Measurements from ENCODE around the gene SAMD10. TPM values are rescaled to one million over a fixed set of nuclear protein-coding genes. Genes with fewer than 3 reads are reported as not detected.

Gene SAMD10
- total and polyA plus RNA-seq, 10 of the 15 experiments (the other 5 are each of a cell fraction or from before 2014, with no cell fraction given) = 1.3 to 51.4 (median 17.9) TPM

- ChIA-PET RAD21 (ENCODE audit: unreplicated experiment) (interaction anchor here (0.6 to 2.2 kb wide), 6 partner anchors 16 to 105 kb away, joined by 3 to 10 read pairs (median 6); partner anchors contain the start of genes PRPF6 and TCEA2), POLR2A (interaction anchor here (1.7 to 2.4 kb wide), 2 partner anchors 11 to 23 kb away, joined by 5 to 11 read pairs; partner anchors contain the start of gene PRPF6), SMC1A (ENCODE audit: uncharacterized antibody, unreplicated experiment) (no interaction called here), CTCF (interaction anchor here (0.7 to 1.8 kb wide), 3 partner anchors 15 to 99 kb away, joined by 3 to 12 read pairs (median 4); no protein-coding TSS in a partner anchor)
- H2AFZ ChIP-seq (ENCODE audit: control insufficient read depth, low read depth, low read length) = peak overlapping the region; percentile 58
- 22% methylated on average over 12 of the region's 13 CpGs for WGBS (ENCODE audit: insufficient coverage, insufficient replicate concordance, low lambda C conversion rate, missing lambda C conversion rate)
- H3K4me3 ChIP-seq = no peak overlapping the region; the same call in 1 of the 2 replicates
- no peaks in the 10 kb centered on the region for H3K27me3 ChIP-seq (replicated peaks in 1 of 2; ENCODE audit: control insufficient read depth in 2 of 2, insufficient read depth in 2 of 2, low read length in 1 of 2)
- in situ Hi-C loops (cut with MboI) (no loop called here), intact Hi-C loops (cut with micrococcal nuclease; ENCODE audit: unreplicated experiment) (loop anchor here (2.0 to 5.0 kb wide), 3 partner anchors 15 to 251 kb away; partner anchors contain the start of gene ARFRP1)
- ATAC-seq (no peak), FAIRE-seq (no peak), DNase-seq (ENCODE audit: low read depth, low spot score) (no peak)
- peaks cover 0 to 4% of the 10 kb centered on the region in 2 experiments; a peak in 2 of 4 replicates for H3K36me3 ChIP-seq (ENCODE audit: control insufficient read depth in 2 of 2, insufficient read depth in 2 of 2, low read length in 1 of 2)
- no peaks in the 10 kb centered on the region for H4K20me1 ChIP-seq (ENCODE audit: control insufficient read depth, insufficient read depth)
- H3K79me2 ChIP-seq (ENCODE audit: control insufficient read depth, insufficient read depth, low read length) = peaks cover 24% of the 10 kb centered on the region
- no TSS peak for BruUV-seq (replicated peaks)
- H3K9ac ChIP-seq (ENCODE audit: control insufficient read depth, insufficient read depth, low read length) = no peak overlapping the region
- H3K4me1 ChIP-seq (ENCODE audit: control insufficient read depth, insufficient read depth, low read length) = peaks cover 7% of the 10 kb centered on the region
- H3K9me3 ChIP-seq (replicated peaks; ENCODE audit: control insufficient read depth, insufficient read depth, low read length) = no peaks in the 10 kb centered on the region
- peak overlapping the region; percentile 86 for H3K4me2 ChIP-seq (ENCODE audit: control insufficient read depth, insufficient read depth)
- peak overlapping the region; percentile 72 for H3K27ac ChIP-seq (ENCODE audit: control insufficient read depth, insufficient read depth)
- TF ChIP-seq IKZF2 (IDR thresholded peaks at IDR 0.05) (no peak), SMC3 (IDR thresholded peaks at IDR 0.05; ENCODE audit: borderline replicate concordance, low read length) (no peak), POLR2AphosphoS2 (IDR thresholded peaks at IDR 0.05; ENCODE audit: low read depth, low read length) (0 out of 2 replicates have a peak, but pooled peaks have one; percentile 4), SPI1 (IDR thresholded peaks at IDR 0.05; ENCODE audit: borderline replicate concordance, insufficient read depth, low read depth, low read length) (no peak), PBX3 (IDR thresholded peaks at IDR 0.05; ENCODE audit: insufficient replicate concordance, low read depth, low read length) (no peak), ASH2L (IDR thresholded peaks at IDR 0.05; ENCODE audit: borderline replicate concordance, low read depth) (no peak), CBFB (IDR thresholded peaks at IDR 0.05; ENCODE audit: low read depth) (no peak), IRF4 (IDR thresholded peaks at IDR 0.05; ENCODE audit: low read depth, low read length) (no peak), BHLHE40 (IDR thresholded peaks at IDR 0.05; ENCODE audit: borderline replicate concordance in 1 of 2, low read depth in 2 of 2, low read length in 1 of 2) (no peak), EGR1 (IDR thresholded peaks at IDR 0.05; ENCODE audit: borderline replicate concordance in 1 of 2, low read depth in 2 of 2, low read length in 2 of 2) (peak; percentile 63 to 91), ZZZ3 (IDR thresholded peaks at IDR 0.05; ENCODE audit: control insufficient read depth, insufficient read length, low read depth) (no peak), NFIC (IDR thresholded peaks at IDR 0.05; ENCODE audit: low read depth, low read length) (no peak), RELA (IDR thresholded peaks at IDR 0.05; ENCODE audit: borderline replicate concordance, partially characterized antibody) (peak; percentile 38), MEF2B (IDR thresholded peaks at IDR 0.05; ENCODE audit: partially characterized antibody, poor library complexity, severe bottlenecking) (peak; percentile 32), SIX5 (IDR thresholded peaks at IDR 0.05; ENCODE audit: low read depth, low read length, severe bottlenecking) (no peak)
- TF ChIP-seq, protein P1, sequence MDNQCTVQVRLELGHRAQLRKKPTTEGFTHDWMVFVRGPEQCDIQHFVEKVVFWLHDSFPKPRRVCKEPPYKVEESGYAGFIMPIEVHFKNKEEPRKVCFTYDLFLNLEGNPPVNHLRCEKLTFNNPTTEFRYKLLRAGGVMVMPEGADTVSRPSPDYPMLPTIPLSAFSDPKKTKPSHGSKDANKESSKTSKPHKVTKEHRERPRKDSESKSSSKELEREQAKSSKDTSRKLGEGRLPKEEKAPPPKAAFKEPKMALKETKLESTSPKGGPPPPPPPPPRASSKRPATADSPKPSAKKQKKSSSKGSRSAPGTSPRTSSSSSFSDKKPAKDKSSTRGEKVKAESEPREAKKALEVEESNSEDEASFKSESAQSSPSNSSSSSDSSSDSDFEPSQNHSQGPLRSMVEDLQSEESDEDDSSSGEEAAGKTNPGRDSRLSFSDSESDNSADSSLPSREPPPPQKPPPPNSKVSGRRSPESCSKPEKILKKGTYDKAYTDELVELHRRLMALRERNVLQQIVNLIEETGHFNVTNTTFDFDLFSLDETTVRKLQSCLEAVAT (IDR thresholded peaks at IDR 0.05) = no peak
- TF ChIP-seq, protein P2, sequence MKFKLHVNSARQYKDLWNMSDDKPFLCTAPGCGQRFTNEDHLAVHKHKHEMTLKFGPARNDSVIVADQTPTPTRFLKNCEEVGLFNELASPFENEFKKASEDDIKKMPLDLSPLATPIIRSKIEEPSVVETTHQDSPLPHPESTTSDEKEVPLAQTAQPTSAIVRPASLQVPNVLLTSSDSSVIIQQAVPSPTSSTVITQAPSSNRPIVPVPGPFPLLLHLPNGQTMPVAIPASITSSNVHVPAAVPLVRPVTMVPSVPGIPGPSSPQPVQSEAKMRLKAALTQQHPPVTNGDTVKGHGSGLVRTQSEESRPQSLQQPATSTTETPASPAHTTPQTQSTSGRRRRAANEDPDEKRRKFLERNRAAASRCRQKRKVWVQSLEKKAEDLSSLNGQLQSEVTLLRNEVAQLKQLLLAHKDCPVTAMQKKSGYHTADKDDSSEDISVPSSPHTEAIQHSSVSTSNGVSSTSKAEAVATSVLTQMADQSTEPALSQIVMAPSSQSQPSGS (IDR thresholded peaks at IDR 0.05; ENCODE audit: low read length) = no peak
- TF ChIP-seq, protein P3, sequence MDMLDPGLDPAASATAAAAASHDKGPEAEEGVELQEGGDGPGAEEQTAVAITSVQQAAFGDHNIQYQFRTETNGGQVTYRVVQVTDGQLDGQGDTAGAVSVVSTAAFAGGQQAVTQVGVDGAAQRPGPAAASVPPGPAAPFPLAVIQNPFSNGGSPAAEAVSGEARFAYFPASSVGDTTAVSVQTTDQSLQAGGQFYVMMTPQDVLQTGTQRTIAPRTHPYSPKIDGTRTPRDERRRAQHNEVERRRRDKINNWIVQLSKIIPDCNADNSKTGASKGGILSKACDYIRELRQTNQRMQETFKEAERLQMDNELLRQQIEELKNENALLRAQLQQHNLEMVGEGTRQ (IDR thresholded peaks at IDR 0.05; ENCODE audit: borderline replicate concordance, low read depth, low read length) = no peak
Observed at GRCh38 chr20:63957690-63958441, 21.6 kb downstream of the SAMD10 start.

All from GM12878 (cell line).